GDM1 (cell line): Measurements from ENCODE around the gene RNF212.
"Not testable (repeated sequence)": the region's sequence is repeated elsewhere in the genome, so short reads cannot be mapped to it uniquely, and the experiment has no call there.

Experiments
- DNase-seq: peaks from one replicate; lab custom pipeline; 2025; lab: John Stamatoyannopoulos, UW

Gene RNF212

GRCh38 chr4:1113311-1114009, at the start of gene RNF212:
TSS of gene RNF212 (minus strand) at chr4:1113564. CDS start at chr4:1113464, 100 bp downstream.
- no peak for DNase-seq

GRCh38 chr4:1160351-1160750, 47.0 kb upstream of the RNF212 start:
- DNase-seq, result no peak

GRCh38 chr4:1156069-1156468, 42.7 kb upstream of the RNF212 start:
- no peak for DNase-seq

- DNase-seq, result no peak
Measured at GRCh38 chr4:1155314-1155713, 42.0 kb upstream of the RNF212 start.

GRCh38 chr4:1154523-1155182, 41.3 kb upstream of the RNF212 start:
- DNase-seq, result no peak

- no peak for DNase-seq
Measured at GRCh38 chr4:1154126-1154522, 40.8 kb upstream of the RNF212 start.

- no peak for DNase-seq
Measured at GRCh38 chr4:1153567-1154090, 40.3 kb upstream of the RNF212 start.

- DNase-seq, result no peak
Measured at GRCh38 chr4:1152290-1152689, 38.9 kb upstream of the RNF212 start.

- DNase-seq, result no peak
Measured at GRCh38 chr4:1151541-1151940, 38.2 kb upstream of the RNF212 start.

- DNase-seq, result no peak
Measured at GRCh38 chr4:1150875-1151274, 37.5 kb upstream of the RNF212 start.

- DNase-seq, result no peak
Measured at GRCh38 chr4:1139860-1140259, 26.5 kb upstream of the RNF212 start.

- DNase-seq, result no peak
Measured at GRCh38 chr4:1137850-1138249, 24.5 kb upstream of the RNF212 start.

GRCh38 chr4:1137063-1137776, 23.9 kb upstream of the RNF212 start:
- DNase-seq, result no peak

GRCh38 chr4:1136048-1136447, 22.7 kb upstream of the RNF212 start:
- no peak for DNase-seq

GRCh38 chr4:1133033-1133432, 19.7 kb upstream of the RNF212 start:
- no peak for DNase-seq

- DNase-seq, result peak; percentile 53
Measured at GRCh38 chr4:1130316-1131186, 17.2 kb upstream of the RNF212 start.

- no peak for DNase-seq
Measured at GRCh38 chr4:1126506-1126905, 13.1 kb upstream of the RNF212 start.

- not testable (repeated sequence) for DNase-seq
Measured at GRCh38 chr4:1125466-1125865, 12.1 kb upstream of the RNF212 start.

- DNase-seq, result no peak
Measured at GRCh38 chr4:1124818-1125217, 11.5 kb upstream of the RNF212 start.

- no peak for DNase-seq
Measured at GRCh38 chr4:1122505-1122904, 9.1 kb upstream of the RNF212 start.

GRCh38 chr4:1116838-1117237, 3.5 kb upstream of the RNF212 start:
- DNase-seq, result no peak
